DMS53 treated with DMSO at 0.1 percent for 48 hours (cell line): ENCODE data around the gene ALDH1A1.

ENCODE experiments used
- DNase-seq: peaks from one replicate; lab custom pipeline; 2025; ENCODE audit not compliant: unreplicated experiment; lab: John Stamatoyannopoulos, UW

Gene ALDH1A1

GRCh38 chr9:72952914-72953313 lies at the start of gene ALDH1A1:
Gene ALDH1A1, minus strand, starts transcription at chr9:72953053. Its CDS starts 53 bp downstream, at chr9:72953000.
- peak; percentile 65 for DNase-seq

- no peak for DNase-seq
Measured at GRCh38 chr9:73001860-73002259, 49.0 kb upstream of the ALDH1A1 start.

GRCh38 chr9:72998363-72998762 lies 45.5 kb upstream of the ALDH1A1 start:
- DNase-seq = no peak

- peak; percentile 70 for DNase-seq
Measured at GRCh38 chr9:72997387-72997995, 44.6 kb upstream of the ALDH1A1 start.

- DNase-seq = no peak
Measured at GRCh38 chr9:72996684-72997314, 43.9 kb upstream of the ALDH1A1 start.

GRCh38 chr9:72996114-72996513 lies 43.3 kb upstream of the ALDH1A1 start:
- DNase-seq = no peak

GRCh38 chr9:72995131-72996024 lies 42.5 kb upstream of the ALDH1A1 start:
- DNase-seq = no peak

- DNase-seq = no peak
Measured at GRCh38 chr9:72991772-72992171, 38.9 kb upstream of the ALDH1A1 start.

GRCh38 chr9:72990397-72991182 lies 37.7 kb upstream of the ALDH1A1 start:
- DNase-seq = no peak

- no peak for DNase-seq
Measured at GRCh38 chr9:72986522-72987116, 33.8 kb upstream of the ALDH1A1 start.

- DNase-seq = no peak
Measured at GRCh38 chr9:72985746-72986145, 32.9 kb upstream of the ALDH1A1 start.

- DNase-seq = no peak
Measured at GRCh38 chr9:72984991-72985390, 32.1 kb upstream of the ALDH1A1 start.

- DNase-seq = no peak
Measured at GRCh38 chr9:72984226-72984947, 31.5 kb upstream of the ALDH1A1 start.

- peak; percentile 64 for DNase-seq
Measured at GRCh38 chr9:72983512-72984225, 30.8 kb upstream of the ALDH1A1 start.

- peak; percentile 64 for DNase-seq
Measured at GRCh38 chr9:72983056-72983455, 30.2 kb upstream of the ALDH1A1 start.

- DNase-seq = no peak
Measured at GRCh38 chr9:72982146-72982799, 29.4 kb upstream of the ALDH1A1 start.

GRCh38 chr9:72981433-72981832 lies 28.6 kb upstream of the ALDH1A1 start:
- DNase-seq = no peak

- DNase-seq = no peak
Measured at GRCh38 chr9:72980600-72981265, 27.9 kb upstream of the ALDH1A1 start.
